WTC11 (cell line): ENCODE measurements around the gene CLCN4. TPM values are rescaled to one million over a fixed set of nuclear protein-coding genes. Genes with fewer than 3 reads are reported as not detected.

Source experiments
- ATAC-seq: fragments of 200-7000 bp; cut with Tn5 transposase; 2 replicates; pipeline ENCODE4 v1.10.0; 2021; ENCODE audit warnings: mild to moderate bottlenecking, moderate library complexity
- CTCF ChIA-PET: fragments of 300-600 bp; sonication (Branson Sonifier 250); formaldehyde crosslinking; loops from one replicate; lab custom pipeline; 2021; ENCODE audit warnings: antibody characterized with exemption; lab: Charles Lee
- POLR2A ChIA-PET: fragments of 350-600 bp; sonication (Branson Sonifier 250); formaldehyde crosslinking; loops from one replicate; lab custom pipeline; 2021; ENCODE audit warnings: antibody characterized with exemption; lab: Charles Lee
- DNase-seq: peaks from one replicate; pipeline ENCODE4 v3.0.0; 2021; ENCODE audit warnings: low spot score
- H3K27ac Mint-ChIP-seq: 2 replicates; pipeline ENCODE4 v1.8.0; 2021; ENCODE audit warnings: mixed read lengths
- H3K27me3 Mint-ChIP-seq: 2 replicates; pipeline ENCODE4 v1.8.0; 2021; ENCODE audit warnings: low read depth, mild to moderate bottlenecking, moderate library complexity, mixed read lengths
- H3K36me3 Mint-ChIP-seq: 2 replicates; pipeline ENCODE4 v1.8.0; 2021; ENCODE audit warnings: mixed read lengths
- H3K4me1 Mint-ChIP-seq: 2 replicates; pipeline ENCODE4 v1.8.0; 2022; ENCODE audit warnings: mixed read lengths
- H3K4me3 Mint-ChIP-seq: 2 replicates; pipeline ENCODE4 v1.8.0; 2021; ENCODE audit warnings: mild to moderate bottlenecking, moderate library complexity, mixed read lengths
- H3K9me3 Mint-ChIP-seq: 2 replicates; pipeline ENCODE4 v1.8.0; 2021; ENCODE audit warnings: mixed read lengths
- CTCF ChIP-seq: fragments of 200-600 bp; IDR thresholded peaks from 2 replicates; pipeline ENCODE4 v1.8.0; 2022; ENCODE audit warnings: antibody characterized with exemption
- ELF4 ChIP-seq: sonication (generic); formaldehyde crosslinking; IDR thresholded peaks from 2 replicates; pipeline ENCODE4 v1.8.1; 2022; ENCODE audit warnings: low read depth, mild to moderate bottlenecking, moderate library complexity, missing genetic modification reagents
- FOXJ3 ChIP-seq: sonication (generic); formaldehyde crosslinking; IDR thresholded peaks from 2 replicates; pipeline ENCODE4 v1.9.0; 2021; ENCODE audit warnings: missing genetic modification reagents, mild to moderate bottlenecking, borderline replicate concordance
- FOXK1 ChIP-seq: sonication (generic); formaldehyde crosslinking; IDR thresholded peaks from 2 replicates; pipeline ENCODE4 v1.8.0; 2022; ENCODE audit warnings: mild to moderate bottlenecking, moderate library complexity, missing genetic modification reagents
- FOXP4 ChIP-seq: sonication (generic); formaldehyde crosslinking; IDR thresholded peaks from 2 replicates; pipeline ENCODE4 v1.8.0; 2022; ENCODE audit warnings: mild to moderate bottlenecking, missing genetic modification reagents
- HMGXB4 ChIP-seq: sonication (generic); formaldehyde crosslinking; IDR thresholded peaks from 2 replicates; pipeline ENCODE4 v1.8.1; 2023; ENCODE audit warnings: mild to moderate bottlenecking, moderate library complexity, missing genetic modification reagents
- MLX ChIP-seq: sonication (generic); formaldehyde crosslinking; IDR thresholded peaks from 2 replicates; pipeline ENCODE4 v1.8.1; 2023; ENCODE audit warnings: mild to moderate bottlenecking, missing genetic modification reagents, moderate library complexity
- NFE2L1 ChIP-seq: sonication (generic); formaldehyde crosslinking; IDR thresholded peaks from 2 replicates; pipeline ENCODE4 v1.8.1; 2023; ENCODE audit warnings: missing genetic modification reagents
- NR3C1 ChIP-seq: sonication (generic); formaldehyde crosslinking; conservative IDR thresholded peaks from 2 replicates; pipeline ENCODE4 v1.8.1; 2023; ENCODE audit warnings: low read depth, mild to moderate bottlenecking, missing genetic modification reagents
- PREB ChIP-seq: sonication (generic); formaldehyde crosslinking; IDR thresholded peaks from 2 replicates; pipeline ENCODE4 v1.8.1; 2022; ENCODE audit warnings: mild to moderate bottlenecking, missing genetic modification reagents, moderate library complexity, borderline replicate concordance
- SMAD4 ChIP-seq: sonication (generic); formaldehyde crosslinking; IDR thresholded peaks from 2 replicates; pipeline ENCODE4 v1.8.0; 2022; ENCODE audit warnings: mild to moderate bottlenecking, missing genetic modification reagents
- SP1 ChIP-seq: sonication (generic); formaldehyde crosslinking; conservative IDR thresholded peaks from 2 replicates; pipeline ENCODE4 v1.8.1; 2022; ENCODE audit warnings: missing genetic modification reagents
- TEAD4 ChIP-seq: sonication (generic); formaldehyde crosslinking; IDR thresholded peaks from 2 replicates; pipeline ENCODE4 v1.8.0; 2022; ENCODE audit warnings: mild to moderate bottlenecking, missing genetic modification reagents
- ZBTB43 ChIP-seq: sonication (generic); formaldehyde crosslinking; IDR thresholded peaks from 2 replicates; pipeline ENCODE4 v1.8.1; 2023; ENCODE audit warnings: mild to moderate bottlenecking, missing genetic modification reagents
- ZNF317 ChIP-seq: sonication (generic); formaldehyde crosslinking; IDR thresholded peaks from 2 replicates; pipeline ENCODE4 v1.8.1; 2023; ENCODE audit warnings: low read depth, mild to moderate bottlenecking, moderate library complexity, missing genetic modification reagents, borderline replicate concordance
- total RNA-seq: library from RNA; stranded (reverse); gene quantifications from 3 replicates; pipeline ENCODE4 v1.2.3, GENCODE V29; 2021

CLCN4 gene
- total RNA-seq, 1 experiment from 2014 or later, result 8.9 TPM

GRCh38 chrX:10120331-10120730, 36.4 kb upstream of the CLCN4 start:
- H3K27ac Mint-ChIP-seq, result no peak overlapping the region
- no peak overlapping the region for H3K4me3 Mint-ChIP-seq
- H3K36me3 Mint-ChIP-seq, result peaks cover 64% of the 10 kb centered on the region
- no peak for ATAC-seq
- POLR2A ChIA-PET, result no interaction called here
- TF ChIP-seq FOXK1 (CRISPR knock-in tag) (no peak), NFE2L1 (CRISPR knock-in tag) (no peak), FOXP4 (CRISPR knock-in tag) (no peak), ELF4 (CRISPR knock-in tag) (no peak), HMGXB4 (CRISPR knock-in tag) (no peak)
- TF ChIP-seq, all 79 proteins: peak for 0
- CTCF ChIA-PET, result interaction anchor here (0.9 to 1.9 kb wide), 9 partner anchors 10 to 215 kb away, joined by 3 to 11 read pairs (median 5); no protein-coding TSS in a partner anchor
- no peaks in the 10 kb centered on the region for H3K4me1 Mint-ChIP-seq
- DNase-seq, result no peak
- H3K9me3 Mint-ChIP-seq, result peaks cover 34% of the 10 kb centered on the region
- H3K27me3 Mint-ChIP-seq, result no peaks in the 10 kb centered on the region

GRCh38 chrX:10120828-10121227, 35.9 kb upstream of the CLCN4 start:
- Mint-ChIP-seq H3K36me3 (peaks cover 64% of the 10 kb centered on the region), H3K27me3 (no peaks in the 10 kb centered on the region), H3K9me3 (peaks cover 34% of the 10 kb centered on the region), H3K27ac (no peak overlapping the region), H3K4me1 (no peaks in the 10 kb centered on the region), H3K4me3 (no peak overlapping the region)
- DNase-seq (no peak), ATAC-seq (no peak)
- ChIA-PET POLR2A (no interaction called here), CTCF (interaction anchor here (1.0 to 1.9 kb wide), 3 partner anchors 33 to 129 kb away, joined by 3 to 11 read pairs (median 5); no protein-coding TSS in a partner anchor)
- TF ChIP-seq SMAD4 (CRISPR knock-in tag) (no peak), NR3C1 (no peak), ZNF317 (CRISPR knock-in tag) (no peak), FOXJ3 (no peak), CTCF (no peak), TEAD4 (CRISPR knock-in tag) (no peak), MLX (CRISPR knock-in tag) (no peak), ZBTB43 (CRISPR knock-in tag) (no peak), PREB (no peak), SP1 (no peak)
